GM23338 (cell line): ENCODE data around the gene SLC25A13. TPM values are rescaled to one million over a fixed set of nuclear protein-coding genes. Genes with fewer than 3 reads are reported as not detected.
A peak's percentile ranks its signal among the peaks of the same experiment; 100 is the strongest.

Source experiments
- ATAC-seq: fragments of 200-7000 bp; cut with Tn5 transposase; 3 replicates; pipeline ENCODE4 v1.9.1; 2020
- DNase-seq: peaks from one replicate; pipeline ENCODE4 v3.0.0-alpha.2; 2015; ENCODE audit warnings: low spot score
- H2AFZ ChIP-seq: fragments of 200-600 bp; sonication (generic); 2 replicates; pipeline ENCODE4 v1.8.0; 2016; ENCODE audit warnings: antibody characterized with exemption, mild to moderate bottlenecking, moderate library complexity
- H3F3A ChIP-seq: fragments of 200-600 bp; sonication (generic); replicated peaks from 2 replicates; pipeline ENCODE4 v1.8.0; 2017; ENCODE audit warnings: antibody characterized with exemption, mixed run types, low read depth
- H3K27ac ChIP-seq: fragments of 200-600 bp; sonication (generic); 2 replicates; pipeline ENCODE4 v1.6.1; 2016; ENCODE audit warnings: low read depth
- H3K27me3 ChIP-seq: fragments of 200-600 bp; sonication (generic); 2 replicates; pipeline ENCODE4 v1.8.0; 2016; ENCODE audit warnings: mild to moderate bottlenecking, mixed run types, moderate library complexity; ENCODE audit not compliant: insufficient read depth
- H3K36me3 ChIP-seq: fragments of 200-600 bp; sonication (generic); 2 replicates; pipeline ENCODE4 v1.8.0; 2016; ENCODE audit warnings: mild to moderate bottlenecking; ENCODE audit not compliant: insufficient read depth
- H3K4me1 ChIP-seq: fragments of 200-600 bp; sonication (generic); 2 replicates; pipeline ENCODE4 v1.8.0; 2016; ENCODE audit warnings: mild to moderate bottlenecking, moderate library complexity; ENCODE audit not compliant: insufficient read depth
- H3K4me2 ChIP-seq: fragments of 200-600 bp; sonication (generic); 2 replicates; pipeline ENCODE4 v1.7.1; 2017; ENCODE audit warnings: mixed run types
- H3K4me3 ChIP-seq: fragments of 200-600 bp; sonication (generic); 2 replicates; pipeline ENCODE4 v1.6.1; 2016; ENCODE audit warnings: mixed run types
- H3K79me2 ChIP-seq: fragments of 200-600 bp; sonication (generic); replicated peaks from 2 replicates; pipeline ENCODE4 v1.8.0; 2017; ENCODE audit warnings: mild to moderate bottlenecking; ENCODE audit not compliant: insufficient read depth
- H3K9me2 ChIP-seq: fragments of 200-600 bp; sonication (generic); 2 replicates; pipeline ENCODE4 v1.8.0; 2017; ENCODE audit not compliant: insufficient read depth
- H4K20me1 ChIP-seq: fragments of 200-600 bp; sonication (generic); replicated peaks from 2 replicates; pipeline ENCODE4 v1.8.0; 2017; ENCODE audit warnings: mild to moderate bottlenecking; ENCODE audit not compliant: insufficient read depth
- H3K27ac Mint-ChIP-seq: 2 replicates; pipeline ENCODE4 v1.8.0; 2020; ENCODE audit warnings: inconsistent platforms, mild to moderate bottlenecking, moderate library complexity, mixed read lengths
- H3K27me3 Mint-ChIP-seq: 3 replicates; pipeline ENCODE4 v1.8.0; 2022; ENCODE audit warnings: low read depth, mild to moderate bottlenecking, moderate library complexity, mixed read lengths, inconsistent platforms; ENCODE audit not compliant: insufficient read depth, poor library complexity
- H3K36me3 Mint-ChIP-seq: 3 replicates; pipeline ENCODE4 v1.8.0; 2021; ENCODE audit warnings: low read depth, mild to moderate bottlenecking, inconsistent platforms, moderate library complexity, mixed read lengths
- H3K4me1 Mint-ChIP-seq: 3 replicates; pipeline ENCODE4 v1.8.0; 2020; ENCODE audit warnings: mild to moderate bottlenecking, inconsistent platforms, mixed read lengths
- H3K4me3 Mint-ChIP-seq: 3 replicates; pipeline ENCODE4 v1.8.0; 2021; ENCODE audit warnings: moderate library complexity, mild to moderate bottlenecking, inconsistent platforms, mixed read lengths
- H3K9me3 Mint-ChIP-seq: 3 replicates; pipeline ENCODE4 v1.8.0; 2020; ENCODE audit warnings: moderate library complexity, mild to moderate bottlenecking, inconsistent platforms, mixed read lengths
- CREB1 ChIP-seq: fragments of 250-450 bp; sonication (Bioruptor Pico); IDR thresholded peaks from 2 replicates; pipeline ENCODE4 v1.5.0; 2020; ENCODE audit warnings: low read depth, mild to moderate bottlenecking, moderate library complexity
- CTCF ChIP-seq, 2 experiments: fragments of 200-600 bp in 1 of 2; sonication (generic) in 1 of 2; conservative IDR thresholded peaks; 2 replicates each; pipeline versions ENCODE4 v1.5.1 to v1.6.1; 2016 to 2017; ENCODE audit warnings: antibody characterized with exemption in 2 of 2, low read depth in 2 of 2, mild to moderate bottlenecking in 2 of 2, moderate library complexity in 1 of 2
- ETS1 ChIP-seq: IDR thresholded peaks from 2 replicates; pipeline ENCODE4 v1.6.1; 2016; ENCODE audit warnings: antibody characterized with exemption
- EZH2 ChIP-seq: fragments of 200-600 bp; sonication (generic); IDR thresholded peaks from one replicate; pipeline ENCODE4 v1.8.0; 2017; ENCODE audit warnings: antibody characterized with exemption, mild to moderate bottlenecking, low read depth; ENCODE audit not compliant: unreplicated experiment
- EZH2phosphoT487 ChIP-seq: fragments of 200-600 bp; sonication (generic); IDR thresholded peaks from one replicate; pipeline ENCODE4 v1.8.1; 2018; ENCODE audit warnings: antibody characterized with exemption; ENCODE audit not compliant: unreplicated experiment
- JUNB ChIP-seq: IDR thresholded peaks from one replicate; pipeline ENCODE4 v1.6.1; 2016; ENCODE audit warnings: antibody characterized with exemption; ENCODE audit not compliant: unreplicated experiment
- NANOG ChIP-seq: IDR thresholded peaks from 2 replicates; pipeline ENCODE4 v1.6.1; 2016; ENCODE audit warnings: antibody characterized with exemption, borderline replicate concordance
- POLR2AphosphoS5 ChIP-seq: IDR thresholded peaks from 2 replicates; pipeline ENCODE4 v1.6.1; 2016; ENCODE audit warnings: antibody characterized with exemption, low read depth
- REST ChIP-seq: IDR thresholded peaks from one replicate; pipeline ENCODE4 v1.6.1; 2018; ENCODE audit warnings: antibody characterized with exemption; ENCODE audit not compliant: unreplicated experiment
- STAT1 ChIP-seq: IDR thresholded peaks from one replicate; pipeline ENCODE4 v1.6.1; 2016; ENCODE audit warnings: antibody characterized with exemption; ENCODE audit not compliant: unreplicated experiment
- ZNF114 ChIP-seq: fragments of 250-450 bp; sonication (Bioruptor Pico); IDR thresholded peaks from 2 replicates; pipeline ENCODE4 v1.5.0; 2020; ENCODE audit warnings: mild to moderate bottlenecking, moderate library complexity
- ZNF331 ChIP-seq: fragments of 250-450 bp; sonication (Bioruptor Pico); IDR thresholded peaks from 2 replicates; pipeline ENCODE4 v1.5.0; 2020; ENCODE audit warnings: low read depth, mild to moderate bottlenecking, moderate library complexity
- ZNF462 ChIP-seq: fragments of 250-450 bp; sonication (Bioruptor Pico); IDR thresholded peaks from 2 replicates; pipeline ENCODE4 v1.5.0; 2020; ENCODE audit warnings: mild to moderate bottlenecking, moderate library complexity
- polyA plus RNA-seq: library from polyadenylated mRNA; unstranded; fragments of >200 nt; fragmentation: Nextera tagmentation; extraction: Ambion mirVana; gene quantifications from 2 replicates; pipeline ENCODE4 v1.2.1, GENCODE V29; 2016
- total RNA-seq: library from RNA; depleted of rRNA; stranded (reverse); fragments of >200 nt; shearing (Covaris generic); gene quantifications from 2 replicates; pipeline ENCODE4 v1.2.3, GENCODE V29; 2014

Gene SLC25A13
- total and polyA plus RNA-seq, 2 experiments from 2014 or later, result 51.1 to 84.6 TPM

GRCh38 chr7:96182424-96183158 lies 139.3 kb downstream of the SLC25A13 start:
- Histone ChIP-seq H4K20me1 (peaks cover 5% of the 10 kb centered on the region; the same call in 1 of the 2 replicates), H2AFZ (no peak overlapping the region), H3K4me3 (no peak overlapping the region), H3K27ac (no peak overlapping the region), H3F3A (no peaks in the 10 kb centered on the region), H3K9me2 (no peaks in the 10 kb centered on the region), H3K4me2 (no peak overlapping the region), H3K27me3 (no peaks in the 10 kb centered on the region), H3K4me1 (peaks cover 24% of the 10 kb centered on the region), H3K36me3 (no peaks in the 10 kb centered on the region), H3K79me2 (no peaks in the 10 kb centered on the region)
- no peak for TF ChIP-seq EZH2phosphoT487
- no peak for TF ChIP-seq POLR2AphosphoS5
- no peak for TF ChIP-seq ZNF462 (CRISPR knock-in tag)
- TF ChIP-seq ZNF331 (CRISPR knock-in tag), result no peak
- TF ChIP-seq CTCF (conservative IDR thresholded peaks at IDR 0.05; ENCODE audit: low read depth in 2 of 2), result no peak
- no peak for TF ChIP-seq CREB1 (CRISPR knock-in tag)
- no peak for TF ChIP-seq REST
- TF ChIP-seq STAT1, result no peak
- TF ChIP-seq ETS1, result no peak
- TF ChIP-seq JUNB, result no peak
- TF ChIP-seq EZH2, result no peak
- TF ChIP-seq ZNF114, result no peak
- no peak for TF ChIP-seq NANOG
- Mint-ChIP-seq H3K36me3 (peaks cover 15% of the 10 kb centered on the region), H3K27ac (no peak overlapping the region), H3K9me3 (no peaks in the 10 kb centered on the region), H3K27me3 (peaks cover 2% of the 10 kb centered on the region), H3K4me1 (peaks cover 38% of the 10 kb centered on the region; the same call in 2 of the 3 replicates), H3K4me3 (no peak overlapping the region)
- DNase-seq (no peak), ATAC-seq (peak; percentile 18; the same call in 2 of the 3 replicates)
